H1 (cell line): Measurements from ENCODE around the gene TAF7. TPM values are rescaled to one million over a fixed set of nuclear protein-coding genes. Genes with fewer than 3 reads are reported as not detected.

Experiments used
- ASH2L ChIP-seq: fragments of 200-600, 300-600 bp; sonication (generic); IDR thresholded peaks from one replicate; pipeline ENCODE4 v1.7.1; 2017; ENCODE audit warnings: low read length
- BACH1 ChIP-seq: IDR thresholded peaks from 2 replicates; pipeline ENCODE4 v1.6.1; 2012; ENCODE audit warnings: low read length, improper control_type of control experiment
- BCL11A ChIP-seq, 2 experiments: IDR thresholded peaks; one replicate each; pipeline ENCODE4 v1.6.1; 2011; ENCODE audit warnings: low read depth in 2 of 2, low read length in 2 of 2, mild to moderate bottlenecking in 2 of 2
- CBX8 ChIP-seq: fragments of 300-800, 300-1000 bp; sonication (generic); IDR thresholded peaks from 2 replicates; pipeline ENCODE4 v1.7.1; 2016; ENCODE audit warnings: low read depth, low read length, borderline replicate concordance
- CHD1 ChIP-seq: IDR thresholded peaks from 2 replicates; pipeline ENCODE4 v1.6.1; 2012; ENCODE audit warnings: low read depth, low read length, improper control_type of control experiment
- EGR1 ChIP-seq: IDR thresholded peaks from 2 replicates; pipeline ENCODE4 v1.6.1; 2011; ENCODE audit warnings: low read depth, low read length, borderline replicate concordance
- EZH2 ChIP-seq: fragments of 200-600 bp; sonication (generic); IDR thresholded peaks from 2 replicates; pipeline ENCODE4 v1.7.1; 2012; ENCODE audit warnings: low read depth, mild to moderate bottlenecking, moderate library complexity, low read length, inconsistent platforms; ENCODE audit not compliant: severe bottlenecking
- PHF8 ChIP-seq: fragments of 200-600 bp; sonication (generic); conservative IDR thresholded peaks from 2 replicates; pipeline ENCODE4 v1.7.1; 2012; ENCODE audit warnings: low read depth, mild to moderate bottlenecking, inconsistent platforms, low read length, moderate library complexity
- POLR2AphosphoS5 ChIP-seq: IDR thresholded peaks from 2 replicates; pipeline ENCODE4 v1.6.1; 2011; ENCODE audit warnings: low read depth, low read length
- POU5F1 ChIP-seq: IDR thresholded peaks from 2 replicates; pipeline ENCODE4 v1.6.1; 2011; ENCODE audit warnings: low read depth, mild to moderate bottlenecking, low read length, moderate library complexity
- RBBP5 ChIP-seq: IDR thresholded peaks from 2 replicates; pipeline ENCODE4 v1.7.1; 2012; ENCODE audit warnings: low read depth, mild to moderate bottlenecking, inconsistent platforms, low read length, moderate library complexity, borderline replicate concordance
- RFX5 ChIP-seq: IDR thresholded peaks from 2 replicates; pipeline ENCODE4 v1.6.1; 2011; ENCODE audit warnings: low read depth, low read length, improper control_type of control experiment, borderline replicate concordance
- SIN3A ChIP-seq, 2 experiments: IDR thresholded peaks in 1 of 2; conservative IDR thresholded peaks in 1 of 2; 2 replicates each; pipeline ENCODE4 v1.6.1; 2011 to 2012; ENCODE audit warnings: low read length in 2 of 2, improper control_type of control experiment in 1 of 2, low read depth in 1 of 2, mild to moderate bottlenecking in 1 of 2
- SIRT6 ChIP-seq: IDR thresholded peaks from one replicate; pipeline ENCODE4 v1.7.1; 2012; ENCODE audit warnings: low read length, inconsistent platforms
- SP1 ChIP-seq: IDR thresholded peaks from 2 replicates; pipeline ENCODE4 v1.6.1; 2011; ENCODE audit warnings: low read depth, low read length
- TAF1 ChIP-seq: IDR thresholded peaks from 2 replicates; pipeline ENCODE4 v1.6.1; 2011; ENCODE audit warnings: mild to moderate bottlenecking, low read depth, low read length
- TAF7 ChIP-seq: optimal IDR thresholded peaks from 2 replicates; pipeline ENCODE3; 2011; ENCODE audit warnings: low read depth, mild to moderate bottlenecking, inconsistent platforms, low read length, moderate library complexity, borderline replicate concordance
- TBP ChIP-seq: IDR thresholded peaks from 2 replicates; pipeline ENCODE4 v1.6.1; 2011; ENCODE audit warnings: low read depth, low read length, improper control_type of control experiment
- polyA plus RNA-seq, 7 experiments: library from polyadenylated mRNA; depleted of rRNA in 3 of 7; stranded (reverse) in 5 of 7; unstranded in 2 of 7; fragments of >200 nt in 5 of 7; fragments of 200-250 nt in 2 of 7; gene quantifications; 1 replicate in 5 of 7; 2 replicates in 1 of 7; 4 replicates in 1 of 7; pipeline versions ENCODE4 v1.2.1 to v1.2.3, GENCODE V29; 2011 to 2013; ENCODE audit warnings: missing spikeins in 2 of 7, mixed read lengths in 2 of 7
- total RNA-seq: library from RNA; stranded (reverse); fragmentation: NEBNext Ultra II Directional; extraction: Animal tissue kit (Norgen Biotek cat#: 25700); gene quantifications from 2 replicates; pipeline ENCODE4 v1.2.1, GENCODE V29; 2021
- TF ChIP-seq, protein P1 (sequence below): IDR thresholded peaks from 2 replicates; pipeline ENCODE4 v1.6.1; 2012; ENCODE audit warnings: inconsistent platforms
- TF ChIP-seq, protein P2 (sequence below): IDR thresholded peaks from 2 replicates; pipeline ENCODE4 v1.6.1; 2012; ENCODE audit warnings: inconsistent platforms
- TF ChIP-seq, protein P3 (sequence below): IDR thresholded peaks from 2 replicates; pipeline ENCODE4 v1.6.1; 2012; ENCODE audit warnings: low read length, inconsistent platforms

Gene TAF7
- total and polyA plus RNA-seq, 2 of the 8 experiments (the other 6 are each of a cell fraction or from before 2014, with no cell fraction given) = 29.8 to 101 TPM

DNA sequence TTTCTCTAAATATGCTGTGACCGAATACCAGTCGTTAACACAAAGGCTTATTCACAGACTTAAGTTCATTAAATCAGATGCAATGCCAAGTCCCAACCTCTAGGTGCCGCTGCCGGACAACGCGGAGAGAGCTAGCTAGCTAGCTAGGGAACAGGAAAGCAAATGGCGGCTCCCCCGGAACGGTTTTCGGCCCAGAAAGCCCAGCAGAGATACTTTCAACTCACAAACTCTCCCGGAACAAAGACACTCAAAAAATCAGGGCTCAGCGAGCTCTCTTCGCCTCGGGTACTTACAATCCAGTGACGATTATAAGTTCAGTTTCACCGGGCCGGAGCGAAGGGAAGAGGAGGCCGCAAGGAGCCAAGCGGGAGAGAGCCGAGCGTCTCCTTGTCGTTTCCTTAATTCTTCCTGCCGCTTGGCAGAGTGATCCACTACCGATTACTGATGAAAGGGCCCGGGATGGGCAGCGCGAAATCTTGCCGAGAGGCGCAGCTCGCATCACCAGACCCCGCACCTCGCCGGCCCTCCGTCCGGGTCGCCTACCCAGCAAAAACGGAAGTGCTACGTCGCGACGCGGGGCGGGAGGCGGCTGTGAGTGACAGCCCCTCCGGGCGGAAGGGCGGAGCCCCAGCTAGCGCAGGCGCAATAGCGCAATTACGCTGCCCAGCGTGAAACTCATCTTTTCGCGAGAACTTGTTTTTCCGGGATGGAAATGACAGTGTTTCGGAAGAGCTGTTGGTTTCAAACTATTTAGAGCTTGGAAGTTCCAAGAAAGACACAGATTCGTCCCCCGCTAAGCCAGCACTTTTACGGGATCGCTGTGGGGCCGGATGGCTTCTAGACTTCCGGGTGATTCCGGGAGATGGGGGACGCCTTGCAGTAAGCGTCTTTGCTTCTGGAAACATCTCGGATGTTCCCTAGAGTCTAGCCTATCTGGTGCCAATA, at the start of gene TAF7 (continued):
- TF ChIP-seq RFX5 (no peak), CHD1 (no peak; the same call in 1 of the 2 replicates), SP1 (0 out of 2 replicates have a peak, but pooled peaks have one; percentile 7), EZH2 (no peak), POLR2AphosphoS5 (peak; percentile 97), EGR1 (no peak; the same call in 1 of the 2 replicates), RBBP5 (no peak), PHF8 (peak; percentile 100), CBX8 (no peak), TAF1 (peak; percentile 98), ASH2L (peak; percentile 76), TBP (peak; percentile 89), BCL11A (IDR thresholded peaks at IDR 0.05; ENCODE audit: low read depth in 2 of 2, low read length in 2 of 2) (no peak), SIRT6 (no peak), TAF7 (peak; percentile 93), SIN3A (conservative IDR thresholded peaks at IDR 0.05 in 1 of 2, IDR thresholded peaks at IDR 0.05 in 1 of 2; ENCODE audit: low read depth in 1 of 2, low read length in 2 of 2) (peak in 1 of 2 experiments; percentile 76; a peak in 2 of 4 replicates), BACH1 (no peak), POU5F1 (no peak)
- TF ChIP-seq, protein P1, sequence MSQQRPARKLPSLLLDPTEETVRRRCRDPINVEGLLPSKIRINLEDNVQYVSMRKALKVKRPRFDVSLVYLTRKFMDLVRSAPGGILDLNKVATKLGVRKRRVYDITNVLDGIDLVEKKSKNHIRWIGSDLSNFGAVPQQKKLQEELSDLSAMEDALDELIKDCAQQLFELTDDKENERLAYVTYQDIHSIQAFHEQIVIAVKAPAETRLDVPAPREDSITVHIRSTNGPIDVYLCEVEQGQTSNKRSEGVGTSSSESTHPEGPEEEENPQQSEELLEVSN = peak; percentile 45
- TF ChIP-seq, protein P2, sequence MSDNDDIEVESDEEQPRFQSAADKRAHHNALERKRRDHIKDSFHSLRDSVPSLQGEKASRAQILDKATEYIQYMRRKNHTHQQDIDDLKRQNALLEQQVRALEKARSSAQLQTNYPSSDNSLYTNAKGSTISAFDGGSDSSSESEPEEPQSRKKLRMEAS = peak; percentile 59
- TF ChIP-seq, protein P3, sequence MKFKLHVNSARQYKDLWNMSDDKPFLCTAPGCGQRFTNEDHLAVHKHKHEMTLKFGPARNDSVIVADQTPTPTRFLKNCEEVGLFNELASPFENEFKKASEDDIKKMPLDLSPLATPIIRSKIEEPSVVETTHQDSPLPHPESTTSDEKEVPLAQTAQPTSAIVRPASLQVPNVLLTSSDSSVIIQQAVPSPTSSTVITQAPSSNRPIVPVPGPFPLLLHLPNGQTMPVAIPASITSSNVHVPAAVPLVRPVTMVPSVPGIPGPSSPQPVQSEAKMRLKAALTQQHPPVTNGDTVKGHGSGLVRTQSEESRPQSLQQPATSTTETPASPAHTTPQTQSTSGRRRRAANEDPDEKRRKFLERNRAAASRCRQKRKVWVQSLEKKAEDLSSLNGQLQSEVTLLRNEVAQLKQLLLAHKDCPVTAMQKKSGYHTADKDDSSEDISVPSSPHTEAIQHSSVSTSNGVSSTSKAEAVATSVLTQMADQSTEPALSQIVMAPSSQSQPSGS = peak; percentile 5; the same call in 1 of the 2 replicates
